ENCODE measurements around the gene ZFP90. TPM values are rescaled to one million over a fixed set of nuclear protein-coding genes. Genes with fewer than 3 reads are reported as not detected.
"Not testable (repeated sequence)": the region's sequence is repeated elsewhere in the genome, so short reads cannot be mapped to it uniquely, and the experiment has no call there.

The ZFP90 gene
- 49.7 TPM for polyA plus RNA-seq (ENCODE audit: insufficient read length)
- long read RNA-seq, donor 1, full-length matches to known transcripts, result 28 of 37 reads
- long read RNA-seq, donor 1, partial matches to known transcripts, result 9 of 37 reads
- long read RNA-seq, donor 1, other reads (novel, unspliced or antisense), result 0 of 37 reads
- long read RNA-seq, donor 2, full-length matches to known transcripts, result 16 of 16 reads
- long read RNA-seq, donor 2, partial matches to known transcripts, result 0 of 16 reads
- long read RNA-seq, donor 2, other reads (novel, unspliced or antisense), result 0 of 16 reads
- long read RNA-seq, donor 3, full-length matches to known transcripts, result 19 of 19 reads
- long read RNA-seq, donor 3, partial matches to known transcripts, result 0 of 19 reads
- long read RNA-seq, donor 3, other reads (novel, unspliced or antisense), result 0 of 19 reads
- long read RNA-seq, donor 4, partial matches to known transcripts, result 0 of 5 reads
- long read RNA-seq, donor 4, other reads (novel, unspliced or antisense), result 0 of 5 reads
- long read RNA-seq, donor 5, full-length matches to known transcripts, result 15 of 15 reads
- long read RNA-seq, donor 5, partial matches to known transcripts, result 0 of 15 reads
- long read RNA-seq, donor 5, other reads (novel, unspliced or antisense), result 0 of 15 reads
- long read RNA-seq, donor 6, full-length matches to known transcripts, result 22 of 22 reads
- long read RNA-seq, donor 6, partial matches to known transcripts, result 0 of 22 reads
- long read RNA-seq, donor 6, other reads (novel, unspliced or antisense), result 0 of 22 reads
- long read RNA-seq, donor 7, full-length matches to known transcripts, result 36 of 41 reads
- long read RNA-seq, donor 7, partial matches to known transcripts, result 5 of 41 reads
- long read RNA-seq, donor 7, other reads (novel, unspliced or antisense), result 0 of 41 reads
- long read RNA-seq, donor 8, full-length matches to known transcripts, result 10 of 10 reads
- long read RNA-seq, donor 8, partial matches to known transcripts, result 0 of 10 reads
- long read RNA-seq, donor 8, other reads (novel, unspliced or antisense), result 0 of 10 reads

- DNase-seq, result peak; percentile 90
Measured at GRCh38 chr16:68538880-68539701, at the start of gene ZFP90. Gene ZFP90, plus strand, starts transcription at chr16:68539291. Its CDS starts 502 bp downstream, at chr16:68539793.

GRCh38 chr16:68490358-68490757 lies 48.7 kb upstream of the ZFP90 start:
- no peak for DNase-seq

GRCh38 chr16:68490829-68491575 lies 48.1 kb upstream of the ZFP90 start:
- DNase-seq, result peak; percentile 57

GRCh38 chr16:68491576-68491950 lies 47.5 kb upstream of the ZFP90 start:
- DNase-seq, result no peak

GRCh38 chr16:68492151-68492542 lies 46.9 kb upstream of the ZFP90 start:
- DNase-seq, result no peak

- DNase-seq, result no peak
Measured at GRCh38 chr16:68492543-68493411, 46.3 kb upstream of the ZFP90 start.

GRCh38 chr16:68493412-68494070 lies 45.5 kb upstream of the ZFP90 start:
- no peak for DNase-seq

- not testable (repeated sequence) for DNase-seq
Measured at GRCh38 chr16:68494261-68494660, 44.8 kb upstream of the ZFP90 start.

- DNase-seq, result no peak
Measured at GRCh38 chr16:68496689-68497088, 42.4 kb upstream of the ZFP90 start.

GRCh38 chr16:68499006-68499405 lies 40.1 kb upstream of the ZFP90 start:
- no peak for DNase-seq

- DNase-seq, result no peak
Measured at GRCh38 chr16:68503334-68503733, 35.8 kb upstream of the ZFP90 start.

- DNase-seq, result no peak
Measured at GRCh38 chr16:68504066-68504465, 35.0 kb upstream of the ZFP90 start.

GRCh38 chr16:68506331-68507053 lies 32.6 kb upstream of the ZFP90 start:
- DNase-seq, result no peak

GRCh38 chr16:68508013-68508412 lies 31.1 kb upstream of the ZFP90 start:
- DNase-seq, result no peak

- DNase-seq, result no peak
Measured at GRCh38 chr16:68508641-68509240, 30.4 kb upstream of the ZFP90 start.

- DNase-seq, result no peak
Measured at GRCh38 chr16:68509381-68509780, 29.7 kb upstream of the ZFP90 start.

- DNase-seq, result no peak
Measured at GRCh38 chr16:68510775-68511174, 28.3 kb upstream of the ZFP90 start.

- DNase-seq, result no peak
Measured at GRCh38 chr16:68512183-68512582, 26.9 kb upstream of the ZFP90 start.
